Panc1 (cell line): ENCODE results near the gene MOB2. TPM values are rescaled to one million over a fixed set of nuclear protein-coding genes. Genes with fewer than 3 reads are reported as not detected.

Experiments used
- ATAC-seq: fragments of 200-7000 bp; cut with Tn5 transposase; 2 replicates; pipeline ENCODE4 v1.9.1; 2020; ENCODE audit warnings: mild to moderate bottlenecking, moderate library complexity
- BruUV-seq: library from RNA; stranded (reverse); fragments of 400-500 nt; replicated peaks from 2 replicates; lab custom pipeline; 2021; lab: Mats Ljungman, UMichigan
- CTCF ChIA-PET: fragments of 300-600 bp; sonication (Branson Sonifier 250); formaldehyde crosslinking; loops from one replicate; lab custom pipeline; 2022; ENCODE audit warnings: antibody characterized with exemption; lab: Charles Lee
- POLR2A ChIA-PET: fragments of 300-600 bp; sonication (Branson Sonifier 250); formaldehyde crosslinking; loops from one replicate; lab custom pipeline; 2022; ENCODE audit warnings: antibody characterized with exemption; lab: Charles Lee
- DNase-seq: peaks from one replicate; pipeline ENCODE4 v3.0.0-alpha.2; 2010; ENCODE audit warnings: low read depth, low spot score
- H3K27ac ChIP-seq: 2 replicates; pipeline ENCODE4 v1.5.1; 2011; ENCODE audit warnings: mild to moderate bottlenecking, low read length, inconsistent platforms
- H3K27me3 ChIP-seq: fragments of 200-500 bp; sonication (Bioruptor generic); 2 replicates; pipeline ENCODE4 v1.6.0; 2014; ENCODE audit warnings: low read length, inconsistent platforms; ENCODE audit not compliant: control insufficient read depth, insufficient read depth
- H3K36me3 ChIP-seq: fragments of 200-500 bp; sonication (Bioruptor generic); 2 replicates; pipeline ENCODE4 v1.5.1; 2014; ENCODE audit warnings: inconsistent platforms, mild to moderate bottlenecking, low read length, moderate library complexity; ENCODE audit not compliant: control insufficient read depth, insufficient read depth
- H3K4me1 ChIP-seq: 2 replicates; pipeline ENCODE4 v1.5.1; 2011; ENCODE audit warnings: inconsistent platforms, mild to moderate bottlenecking, low read length, moderate library complexity; ENCODE audit not compliant: control insufficient read depth, insufficient read depth
- H3K4me3 ChIP-seq, 2 experiments: 2 replicates each; pipeline ENCODE4 v1.5.1; 2011 to 2012; ENCODE audit warnings: low read depth in 2 of 2, low read length in 2 of 2, mild to moderate bottlenecking in 2 of 2, inconsistent platforms in 1 of 2, moderate library complexity in 1 of 2
- H3K9me3 ChIP-seq: fragments of 200-500 bp; sonication (Bioruptor generic); 2 replicates; pipeline ENCODE4 v1.5.1; 2014; ENCODE audit warnings: low read depth, mild to moderate bottlenecking, inconsistent platforms, low read length, moderate library complexity; ENCODE audit not compliant: control insufficient read depth, insufficient read depth
- POLR2AphosphoS5 ChIP-seq: IDR thresholded peaks from 2 replicates; pipeline ENCODE4 v1.6.1; 2012; ENCODE audit warnings: mild to moderate bottlenecking, low read depth, low read length, moderate library complexity
- SIN3A ChIP-seq: IDR thresholded peaks from 2 replicates; pipeline ENCODE4 v1.6.1; 2012; ENCODE audit warnings: low read depth, mild to moderate bottlenecking, low read length, moderate library complexity, borderline replicate concordance; ENCODE audit not compliant: insufficient read depth
- TCF7L2 ChIP-seq: IDR thresholded peaks from 2 replicates; pipeline ENCODE4 v1.6.1; 2011; ENCODE audit warnings: mild to moderate bottlenecking, low read depth, low read length, inconsistent platforms
- in situ Hi-C: cut with HindIII; loops from 2 replicates; pipeline ENCODE4 v1.10.0; 2016; ENCODE audit warnings: low sequenced_read_pairs, low pct_unique_long_range_greater_than_20kb
- intact Hi-C: fragments of 100-400 bp; cut with micrococcal nuclease; formaldehyde crosslinking; loops from one replicate; pipeline ENCODE4 v1.10.0; 2022; ENCODE audit not compliant: unreplicated experiment
- total RNA-seq: library from RNA; stranded (reverse); gene quantifications from one replicate; pipeline ENCODE4 v1.2.1, GENCODE V29; 2021; ENCODE audit not compliant: unreplicated experiment
- TF ChIP-seq, protein P1 (sequence below): fragments of 450-650 bp; IDR thresholded peaks from 2 replicates; pipeline ENCODE4 v1.5.1; 2017; ENCODE audit warnings: mild to moderate bottlenecking
- TF ChIP-seq, protein P2 (sequence below), 2 experiments: IDR thresholded peaks; 2 replicates each; pipeline ENCODE4 v1.6.1; 2011 to 2012; ENCODE audit warnings: low read depth in 2 of 2, control low read depth in 1 of 2, low read length in 1 of 2, mild to moderate bottlenecking in 1 of 2, moderate library complexity in 1 of 2; ENCODE audit not compliant: insufficient read depth in 1 of 2

Gene MOB2
- total RNA-seq, 1 experiment from 2014 or later, result 51.2 TPM

DNA sequence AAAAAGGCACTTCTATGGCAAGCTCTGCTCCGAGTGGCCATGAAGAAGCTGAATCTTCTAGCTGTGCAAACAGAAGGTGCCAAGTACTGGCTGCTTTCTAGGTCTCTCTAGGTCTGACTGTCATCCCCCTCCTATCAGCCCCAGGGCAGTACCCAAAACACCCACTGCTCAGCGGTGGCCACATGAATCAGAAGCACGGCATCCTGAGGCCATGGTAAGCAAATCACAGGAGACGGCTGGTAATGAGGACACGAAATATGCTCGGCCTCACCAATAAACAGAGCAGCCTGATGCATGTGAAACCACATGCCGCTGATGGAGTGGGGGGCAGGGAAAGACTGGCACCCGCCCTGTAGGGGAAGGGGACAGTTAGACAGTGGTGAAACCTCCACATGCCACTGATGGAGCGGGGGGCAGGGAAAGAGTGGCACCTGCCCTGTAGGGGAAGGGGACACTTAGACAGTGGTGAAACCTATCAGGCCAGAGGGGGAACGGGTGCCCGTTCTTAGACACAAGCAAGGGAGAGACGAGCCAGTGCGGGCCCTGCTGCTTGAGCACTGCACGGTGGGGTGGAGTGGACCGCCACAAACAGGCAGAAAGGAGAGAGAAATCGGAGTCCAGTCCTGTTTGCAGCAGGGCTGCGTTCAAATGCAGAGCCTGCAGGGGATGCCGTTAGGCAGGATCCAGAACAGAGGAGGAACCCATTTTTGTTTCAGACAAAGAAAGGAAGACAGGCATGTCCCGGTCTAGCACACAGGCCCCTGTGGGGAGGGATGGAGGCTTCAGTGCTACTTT lies 29.9 kb upstream of the MOB2 start:
- H3K36me3 ChIP-seq, result no peaks in the 10 kb centered on the region
- H3K4me1 ChIP-seq, result peaks cover 34% of the 10 kb centered on the region
- H3K4me3 ChIP-seq, result no peak overlapping the region
- H3K9me3 ChIP-seq, result no peaks in the 10 kb centered on the region
- no peak for DNase-seq
- no peak overlapping the region; the same call in 1 of the 2 replicates for H3K27ac ChIP-seq
- peak; percentile 25 for ATAC-seq
- POLR2A ChIA-PET, result no interaction called here
- intact Hi-C loops (loop anchor here (10.0 kb wide), 2 partner anchors 212 to 312 kb away; partner anchors contain the start of gene TOLLIP), in situ Hi-C loops (no loop called here)
- H3K27me3 ChIP-seq, result no peaks in the 10 kb centered on the region
- TF ChIP-seq, protein P1, sequence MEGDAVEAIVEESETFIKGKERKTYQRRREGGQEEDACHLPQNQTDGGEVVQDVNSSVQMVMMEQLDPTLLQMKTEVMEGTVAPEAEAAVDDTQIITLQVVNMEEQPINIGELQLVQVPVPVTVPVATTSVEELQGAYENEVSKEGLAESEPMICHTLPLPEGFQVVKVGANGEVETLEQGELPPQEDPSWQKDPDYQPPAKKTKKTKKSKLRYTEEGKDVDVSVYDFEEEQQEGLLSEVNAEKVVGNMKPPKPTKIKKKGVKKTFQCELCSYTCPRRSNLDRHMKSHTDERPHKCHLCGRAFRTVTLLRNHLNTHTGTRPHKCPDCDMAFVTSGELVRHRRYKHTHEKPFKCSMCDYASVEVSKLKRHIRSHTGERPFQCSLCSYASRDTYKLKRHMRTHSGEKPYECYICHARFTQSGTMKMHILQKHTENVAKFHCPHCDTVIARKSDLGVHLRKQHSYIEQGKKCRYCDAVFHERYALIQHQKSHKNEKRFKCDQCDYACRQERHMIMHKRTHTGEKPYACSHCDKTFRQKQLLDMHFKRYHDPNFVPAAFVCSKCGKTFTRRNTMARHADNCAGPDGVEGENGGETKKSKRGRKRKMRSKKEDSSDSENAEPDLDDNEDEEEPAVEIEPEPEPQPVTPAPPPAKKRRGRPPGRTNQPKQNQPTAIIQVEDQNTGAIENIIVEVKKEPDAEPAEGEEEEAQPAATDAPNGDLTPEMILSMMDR, result no peak
- no peak for TF ChIP-seq TCF7L2
- TF ChIP-seq, protein P2, sequence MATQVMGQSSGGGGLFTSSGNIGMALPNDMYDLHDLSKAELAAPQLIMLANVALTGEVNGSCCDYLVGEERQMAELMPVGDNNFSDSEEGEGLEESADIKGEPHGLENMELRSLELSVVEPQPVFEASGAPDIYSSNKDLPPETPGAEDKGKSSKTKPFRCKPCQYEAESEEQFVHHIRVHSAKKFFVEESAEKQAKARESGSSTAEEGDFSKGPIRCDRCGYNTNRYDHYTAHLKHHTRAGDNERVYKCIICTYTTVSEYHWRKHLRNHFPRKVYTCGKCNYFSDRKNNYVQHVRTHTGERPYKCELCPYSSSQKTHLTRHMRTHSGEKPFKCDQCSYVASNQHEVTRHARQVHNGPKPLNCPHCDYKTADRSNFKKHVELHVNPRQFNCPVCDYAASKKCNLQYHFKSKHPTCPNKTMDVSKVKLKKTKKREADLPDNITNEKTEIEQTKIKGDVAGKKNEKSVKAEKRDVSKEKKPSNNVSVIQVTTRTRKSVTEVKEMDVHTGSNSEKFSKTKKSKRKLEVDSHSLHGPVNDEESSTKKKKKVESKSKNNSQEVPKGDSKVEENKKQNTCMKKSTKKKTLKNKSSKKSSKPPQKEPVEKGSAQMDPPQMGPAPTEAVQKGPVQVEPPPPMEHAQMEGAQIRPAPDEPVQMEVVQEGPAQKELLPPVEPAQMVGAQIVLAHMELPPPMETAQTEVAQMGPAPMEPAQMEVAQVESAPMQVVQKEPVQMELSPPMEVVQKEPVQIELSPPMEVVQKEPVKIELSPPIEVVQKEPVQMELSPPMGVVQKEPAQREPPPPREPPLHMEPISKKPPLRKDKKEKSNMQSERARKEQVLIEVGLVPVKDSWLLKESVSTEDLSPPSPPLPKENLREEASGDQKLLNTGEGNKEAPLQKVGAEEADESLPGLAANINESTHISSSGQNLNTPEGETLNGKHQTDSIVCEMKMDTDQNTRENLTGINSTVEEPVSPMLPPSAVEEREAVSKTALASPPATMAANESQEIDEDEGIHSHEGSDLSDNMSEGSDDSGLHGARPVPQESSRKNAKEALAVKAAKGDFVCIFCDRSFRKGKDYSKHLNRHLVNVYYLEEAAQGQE (IDR thresholded peaks at IDR 0.05; ENCODE audit: insufficient read depth in 1 of 2, low read depth in 2 of 2, low read length in 1 of 2), result no peak
- TF ChIP-seq POLR2AphosphoS5, result no peak
- BruUV-seq, result no TSS peak
- CTCF ChIA-PET, result interaction anchor here (0.6 to 0.7 kb wide), 2 partner anchors 55 to 142 kb away, joined by 3 read pairs; no protein-coding TSS in a partner anchor

DNA sequence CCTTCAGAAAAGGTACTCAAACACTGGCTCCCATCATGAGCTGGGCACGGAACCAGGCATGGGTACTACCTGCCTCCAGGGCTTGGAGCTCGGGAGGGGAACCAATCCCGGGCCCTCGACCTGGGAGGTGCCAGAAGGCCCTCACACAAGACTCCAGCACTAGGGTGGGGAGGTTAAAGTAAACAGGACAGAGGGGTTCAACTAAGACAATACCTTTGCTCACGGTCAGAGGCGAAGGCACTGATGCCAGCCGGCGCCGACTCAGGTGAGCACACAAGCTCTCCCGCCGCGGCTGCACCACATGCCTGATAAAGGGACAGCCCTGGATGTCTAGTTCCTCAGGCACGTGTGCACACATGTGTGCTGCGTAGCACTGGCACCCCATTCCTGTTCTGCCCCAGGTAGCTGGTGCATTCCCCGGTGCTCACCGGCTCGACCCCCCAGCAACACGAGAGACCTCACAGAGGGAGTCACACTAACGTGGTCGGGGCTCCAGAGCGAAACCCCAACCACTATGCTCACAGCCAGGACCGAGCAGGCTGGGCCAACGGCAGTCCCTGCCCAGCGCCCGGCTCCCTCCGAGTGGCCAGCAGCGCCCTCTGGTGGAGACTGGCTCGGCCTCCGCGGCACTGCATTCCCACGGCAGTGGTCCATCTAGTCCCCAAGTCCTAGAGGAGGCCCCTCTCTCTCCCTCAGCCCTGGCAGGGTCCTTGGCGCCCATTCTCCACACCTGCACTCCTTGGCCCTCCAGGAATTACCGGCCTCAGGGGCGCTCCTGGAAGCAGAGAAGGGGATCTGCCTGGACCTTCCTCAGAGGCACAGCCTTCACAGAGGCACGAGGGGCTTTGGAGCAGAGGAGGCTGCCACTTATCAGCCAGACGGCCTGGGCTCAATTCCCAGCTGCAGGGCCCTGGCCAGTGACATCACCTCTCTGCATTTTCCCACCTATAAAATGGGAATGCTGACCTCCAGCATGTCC lies 28.8 kb upstream of the MOB2 start:
- Histone ChIP-seq H3K4me1 (peaks cover 37% of the 10 kb centered on the region), H3K4me3 (no peak overlapping the region), H3K9me3 (no peaks in the 10 kb centered on the region), H3K36me3 (no peaks in the 10 kb centered on the region), H3K27ac (peak overlapping the region; percentile 10; the same call in 1 of the 2 replicates), H3K27me3 (no peaks in the 10 kb centered on the region)
- in situ Hi-C loops, result no loop called here
- CTCF ChIA-PET, result interaction anchor here (0.6 kb wide), 1 partner anchor 19 kb away, joined by 5 read pairs; no protein-coding TSS in a partner anchor
- BruUV-seq, result no TSS peak
- DNase-seq (peak; percentile 22), ATAC-seq (peak; percentile 91)
- intact Hi-C loops, result loop anchor here (10.0 kb wide), 2 partner anchors 211 to 311 kb away; partner anchors contain the start of gene TOLLIP
- TF ChIP-seq SIN3A, result no peak
- TF ChIP-seq TCF7L2, result no peak
- no peak for TF ChIP-seq POLR2AphosphoS5
- TF ChIP-seq, protein P1, result peak; percentile 100
- TF ChIP-seq, protein P2 (IDR thresholded peaks at IDR 0.05; ENCODE audit: insufficient read depth in 1 of 2, low read depth in 2 of 2, low read length in 1 of 2), result peak in 1 of 2 experiments; percentile 65; a peak in 1 of 4 replicates
- POLR2A ChIA-PET, result no interaction called here
